Transverse colon (tissue), 4 donors: ENCODE measurements around the gene KRT85. TPM values are rescaled to one million over a fixed set of nuclear protein-coding genes. Genes with fewer than 3 reads are reported as not detected.

Experiments used
- DNase-seq: peaks from one replicate; pipeline ENCODE4 v3.0.0-alpha.2; 2019
- H3K27ac ChIP-seq, 4 donors: fragments of 200-600 bp; sonication (generic); 2 replicates each; pipeline ENCODE4 v1.5.1; 2016 to 2018; ENCODE audit warnings: inconsistent platforms in 4 of 4
- H3K27me3 ChIP-seq: fragments of 200-600 bp; sonication (generic); 2 replicates; pipeline ENCODE4 v1.5.1; 2017; ENCODE audit warnings: inconsistent platforms
- H3K36me3 ChIP-seq, 4 donors: fragments of 200-600 bp; sonication (generic); 2 replicates each; pipeline ENCODE4 v1.5.1; 2017 to 2019; ENCODE audit warnings: inconsistent platforms in 4 of 4
- H3K4me1 ChIP-seq, 4 donors: fragments of 200-600 bp; sonication (generic); 2 replicates each; pipeline ENCODE4 v1.5.1; 2017 to 2020; ENCODE audit warnings: inconsistent platforms in 4 of 4
- H3K4me3 ChIP-seq, 4 donors: fragments of 200-600 bp; sonication (generic); 1 replicate in 1 of 4; 2 replicates in 3 of 4; pipeline versions ENCODE4 v1.5.1 to v1.6.1; 2017 to 2019; ENCODE audit warnings: inconsistent platforms in 4 of 4
- H3K9me3 ChIP-seq, 2 donors: fragments of 200-600 bp; sonication (generic); 2 replicates each; pipeline ENCODE4 v1.5.1; 2017 to 2019; ENCODE audit warnings: inconsistent platforms in 2 of 2
- CTCF ChIP-seq, 5 experiments: fragments of 200-600 bp in 3 of 5; fragments of 450-650 bp in 2 of 5; sonication (generic) in 3 of 5; IDR thresholded peaks; 1 replicate in 2 of 5; 2 replicates in 3 of 5; pipeline ENCODE4 v1.5.1; 2016 to 2017; ENCODE audit warnings: antibody characterized with exemption in 5 of 5, inconsistent platforms in 3 of 5, mild to moderate bottlenecking in 2 of 5, moderate library complexity in 1 of 5
- EP300 ChIP-seq: sonication (generic); formaldehyde crosslinking; IDR thresholded peaks from one replicate; pipeline ENCODE4 v1.6.1; 2017; ENCODE audit warnings: antibody characterized with exemption, low read depth
- POLR2A ChIP-seq: fragments of 450-650 bp; IDR thresholded peaks from one replicate; pipeline ENCODE4 v1.6.1; 2016; ENCODE audit warnings: antibody characterized with exemption, mild to moderate bottlenecking, moderate library complexity
- POLR2AphosphoS5 ChIP-seq, 3 donors: sonication (generic); formaldehyde crosslinking; IDR thresholded peaks; one replicate each; pipeline ENCODE4 v1.6.1; 2016; ENCODE audit warnings: antibody characterized with exemption in 3 of 3
- WGBS, 2 donors: methylation state at CpG; one replicate each; pipeline ENCODE4 v1.1.5; 2018; ENCODE audit warnings: low coverage in 1 of 2; 5-methylcytosine and 5-hydroxymethylcytosine counted together
- in situ Hi-C, 4 donors: fragments of 200-750 bp; cut with MboI; loops; one replicate each; pipeline versions ENCODE4 v1.15.0 to v1.15.1; 2017; ENCODE audit warnings: low sequenced_read_pairs in 3 of 4, low pct_ligation_motif_present in 1 of 4, low pct_unique_long_range_greater_than_20kb in 1 of 4
- intact Hi-C: fragments of 100-400 bp; cut with DNase I; formaldehyde crosslinking; loops from one replicate; pipeline ENCODE4 v1.15.1; 2023; ENCODE audit warnings: low total_unique reads
- total RNA-seq, 4 donors: library from RNA; depleted of rRNA; stranded (reverse); fragments of >200 nt; gene quantifications; one replicate each; pipeline ENCODE4 v1.1.0, GENCODE V29; 2016

KRT85 gene
- total RNA-seq, 4 donors from 2014 or later: not detected

DNA sequence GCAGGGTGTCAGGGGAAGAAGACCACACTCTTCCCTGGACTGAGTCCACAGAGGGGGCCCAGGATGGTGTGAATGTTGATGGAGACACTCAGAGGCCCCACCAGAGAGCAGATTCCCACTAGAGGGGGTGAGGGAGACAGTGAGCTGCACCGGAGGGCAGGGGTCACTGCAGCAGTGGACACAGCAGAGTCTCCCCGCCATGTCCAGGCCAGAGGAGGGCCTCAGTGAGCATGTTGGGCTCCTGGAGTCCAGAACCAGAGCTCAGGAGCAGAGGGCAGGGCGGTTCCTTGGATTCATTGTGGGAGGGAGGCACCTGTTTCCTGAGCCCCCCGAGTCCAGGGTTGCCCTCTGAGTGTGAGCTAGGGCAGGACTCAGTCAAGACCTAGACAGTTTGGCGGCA, 40.6 kb upstream of the KRT85 start:
- intact Hi-C loops: no loop called here
- TF ChIP-seq POLR2A: no peak
- no peak for TF ChIP-seq EP300
- in situ Hi-C loops: no loop called here
- Histone ChIP-seq H3K36me3 (no peaks in the 10 kb centered on the region), H3K9me3 (no peaks in the 10 kb centered on the region), H3K4me3 (no peak overlapping the region), H3K27me3 (no peaks in the 10 kb centered on the region), H3K4me1 (no peaks in the 10 kb centered on the region), H3K27ac (no peak overlapping the region)
- WGBS, 2 donors: 60 to 94% methylated on average over 1 to 5 of the region's 5 CpGs
- no peak for DNase-seq

GRCh38 chr12:52405922-52406385, 38.7 kb upstream of the KRT85 start, which contains the start of gene KRT82:
Gene KRT82, minus strand, starts transcription at chr12:52406335. Its CDS starts 58 bp downstream, at chr12:52406277.
- in situ Hi-C loops (no loop called here), intact Hi-C loops (no loop called here)
- Histone ChIP-seq H3K4me3 (no peak within 1 kb of the TSS), H3K36me3 (no peaks in the 10 kb centered on the region), H3K27me3 (no peaks in the 10 kb centered on the region), H3K4me1 (no peaks in the 10 kb centered on the region), H3K27ac (no peak within 1 kb of the TSS), H3K9me3 (no peaks in the 10 kb centered on the region)
- no peak for DNase-seq
- 90 to 94% methylated on average over 3 to 10 of the region's 14 CpGs for WGBS, 2 donors
- no peak for TF ChIP-seq POLR2A
- no peak for TF ChIP-seq CTCF (IDR thresholded peaks at IDR 0.05)
- no peak for TF ChIP-seq EP300
- TF ChIP-seq POLR2AphosphoS5 (IDR thresholded peaks at IDR 0.05): no peak

DNA sequence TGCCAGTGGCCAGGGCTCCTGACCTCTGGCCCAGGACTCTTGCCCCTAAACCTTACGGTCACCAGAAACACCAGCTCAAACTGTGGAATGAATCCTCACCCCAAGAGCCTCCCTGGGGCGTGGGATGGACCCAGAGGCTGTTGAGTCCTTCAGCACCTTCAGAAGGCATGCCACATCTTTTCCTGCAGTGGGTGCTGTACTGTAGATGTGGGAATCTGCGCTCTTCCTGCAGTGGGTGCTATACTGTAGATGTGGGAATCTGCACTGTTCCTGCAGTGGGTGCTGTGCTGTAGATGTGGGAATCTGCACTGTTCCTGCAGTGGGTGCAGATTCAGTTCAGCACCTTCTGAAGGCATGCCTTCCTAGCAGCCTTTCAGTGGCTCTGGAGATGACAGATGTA, 37.7 kb upstream of the KRT85 start:
- in situ Hi-C loops: no loop called here
- intact Hi-C loops: no loop called here
- Histone ChIP-seq H3K36me3 (no peaks in the 10 kb centered on the region), H3K27me3 (no peaks in the 10 kb centered on the region), H3K4me1 (no peaks in the 10 kb centered on the region), H3K27ac (no peak overlapping the region), H3K9me3 (no peaks in the 10 kb centered on the region), H3K4me3 (no peak overlapping the region)
- no peak for DNase-seq
- TF ChIP-seq CTCF (IDR thresholded peaks at IDR 0.05) (no peak), POLR2AphosphoS5 (IDR thresholded peaks at IDR 0.05) (no peak), EP300 (no peak), POLR2A (no peak)
- 95% methylated on average over 3 of the region's 3 CpGs; no CpG with 5 or more reads in 1 of the 2 donors for WGBS, 2 donors

- no peak for DNase-seq
- intact Hi-C loops: no loop called here
- in situ Hi-C loops: no loop called here
- 94% methylated on average over 9 of the region's 9 CpGs; no CpG with 5 or more reads in 1 of the 2 donors for WGBS, 2 donors
- Histone ChIP-seq H3K27ac (no peak overlapping the region), H3K4me3 (no peak overlapping the region), H3K27me3 (no peaks in the 10 kb centered on the region), H3K36me3 (no peaks in the 10 kb centered on the region), H3K9me3 (no peaks in the 10 kb centered on the region), H3K4me1 (no peaks in the 10 kb centered on the region)
- no peak for TF ChIP-seq EP300
- no peak for TF ChIP-seq CTCF (IDR thresholded peaks at IDR 0.05)
- no peak for TF ChIP-seq POLR2AphosphoS5 (IDR thresholded peaks at IDR 0.05)
- no peak for TF ChIP-seq POLR2A
These were observed 36.3 kb upstream of the KRT85 start for GRCh38 chr12:52403561-52403960.

- in situ Hi-C loops: no loop called here
- no peaks in the 10 kb centered on the region for H3K27me3 ChIP-seq
- H3K9me3 ChIP-seq: no peaks in the 10 kb centered on the region
- no peak overlapping the region for H3K27ac ChIP-seq
- no peak for DNase-seq
- H3K4me3 ChIP-seq: no peak overlapping the region
- WGBS, 2 donors: 63 to 71% methylated on average over 2 to 3 of the region's 3 CpGs
- no peaks in the 10 kb centered on the region for H3K36me3 ChIP-seq
- H3K4me1 ChIP-seq: no peaks in the 10 kb centered on the region
- no peak for TF ChIP-seq CTCF (IDR thresholded peaks at IDR 0.05)
- no peak for TF ChIP-seq EP300
- no peak for TF ChIP-seq POLR2AphosphoS5 (IDR thresholded peaks at IDR 0.05)
- no peak for TF ChIP-seq POLR2A
- intact Hi-C loops: no loop called here
These were observed 35.7 kb upstream of the KRT85 start for GRCh38 chr12:52402873-52403540.
